Upper lobe of right lung (tissue), 1 donor: ENCODE measurements around the gene METTL1. TPM values are rescaled to one million over a fixed set of nuclear protein-coding genes. Genes with fewer than 3 reads are reported as not detected.

Experiments used
- ATAC-seq: fragments of 200-7000 bp; cut with Tn5 transposase; one replicate; pipeline ENCODE4 v1.9.1; 2020; ENCODE audit warnings: mild to moderate bottlenecking, moderate library complexity
- DNase-seq: peaks from one replicate; pipeline ENCODE4 v3.0.0-alpha.2; 2020
- H3K27ac ChIP-seq: fragments of 200-600 bp; one replicate; pipeline ENCODE4 v1.8.0; 2022
- H3K27me3 ChIP-seq: fragments of 200-600 bp; one replicate; pipeline ENCODE4 v1.8.0; 2022; ENCODE audit warnings: mild to moderate bottlenecking
- H3K36me3 ChIP-seq: fragments of 200-600 bp; one replicate; pipeline ENCODE4 v1.8.0; 2022
- H3K4me1 ChIP-seq: fragments of 200-600 bp; one replicate; pipeline ENCODE4 v1.8.0; 2022
- H3K4me3 ChIP-seq: fragments of 200-600 bp; one replicate; pipeline ENCODE4 v1.8.0; 2022; ENCODE audit warnings: mild to moderate bottlenecking
- H3K9me3 ChIP-seq: fragments of 200-600 bp; one replicate; pipeline ENCODE4 v1.8.0; 2022
- CTCF ChIP-seq: fragments of 200-600 bp; IDR thresholded peaks from one replicate; pipeline ENCODE4 v1.8.0; 2022; ENCODE audit warnings: antibody characterized with exemption
- intact Hi-C: fragments of 100-400 bp; cut with DNase I; formaldehyde crosslinking; loops from one replicate; pipeline ENCODE4 v1.11.0; 2022
- microRNA-seq: library from miRNA; unstranded; fragments of <30 nt; microRNA quantifications from one replicate; pipeline ENCODE4 v1.2.0, GENCODE V29; 2020; ENCODE audit warnings: borderline microRNAs expressed
- total RNA-seq: library from RNA; stranded (reverse); fragmentation: NEBNext Ultra II Directional; extraction: Animal tissue kit (Norgen Biotek cat#: 25700); gene quantifications from one replicate; pipeline ENCODE4 v1.2.1, GENCODE V29; 2021
- donor health status: DM: no; HTN: yes; CAD: no; lungs with severe emphysema.

METTL1 gene
- total RNA-seq, 1 donor from 2014 or later = 26.9 TPM

GRCh38 chr12:57718641-57719528 lies 53.0 kb downstream of the METTL1 start:
- DNase-seq (no peak), ATAC-seq (no peak)
- no peak overlapping the region for H3K4me3 ChIP-seq
- H3K27me3 ChIP-seq = no peaks in the 10 kb centered on the region
- intact Hi-C loops = no loop called here
- no peaks in the 10 kb centered on the region for H3K4me1 ChIP-seq
- peaks cover 74% of the 10 kb centered on the region for H3K36me3 ChIP-seq
- no peak for TF ChIP-seq CTCF
- H3K9me3 ChIP-seq = no peaks in the 10 kb centered on the region
- no peak overlapping the region for H3K27ac ChIP-seq

Small RNA genes within 50 kb of the gene (microRNA-seq; reads per million reads assigned to microRNA genes)
- not detected for gene MIR6759

Other genes with a start within 250 kb of the METTL1 start
- gene MBD6, start 249.3 kb downstream of the METTL1 start, total RNA-seq = 85.8 TPM
- 90.7 TPM for gene DCTN2, start 224.9 kb downstream of the METTL1 start, total RNA-seq
- gene KIF5A, start 222.1 kb downstream of the METTL1 start, total RNA-seq = 0.14 TPM
- gene PIP4K2C, start 180.9 kb downstream of the METTL1 start, total RNA-seq = 31.0 TPM
- 26.0 TPM for gene DTX3, start 167.3 kb downstream of the METTL1 start, total RNA-seq
- gene ARHGEF25, start 160.7 kb downstream of the METTL1 start, total RNA-seq = 16.3 TPM
- 0.93 TPM for gene B4GALNT1, start 138.9 kb downstream of the METTL1 start, total RNA-seq
- 263 TPM for gene OS9, start 78.0 kb downstream of the METTL1 start, total RNA-seq
- gene AGAP2, start 33.4 kb downstream of the METTL1 start, total RNA-seq = 5.4 TPM
- 39.9 TPM for gene TSPAN31, start 27.1 kb downstream of the METTL1 start, total RNA-seq
- gene CDK4, start 19.8 kb downstream of the METTL1 start, total RNA-seq = 77.6 TPM
- gene MARCHF9, start 17.0 kb downstream of the METTL1 start, total RNA-seq = 21.2 TPM
- gene CYP27B1, start 5.0 kb downstream of the METTL1 start, total RNA-seq = 2.0 TPM
- 8.0 TPM for gene EEF1AKMT3, start 509 bp upstream of the METTL1 start, total RNA-seq
- 24.3 TPM for gene TSFM, start 10.7 kb upstream of the METTL1 start, total RNA-seq
- 11.3 TPM for gene AVIL, start 46.6 kb upstream of the METTL1 start, total RNA-seq
- 217 TPM for gene CTDSP2, start 74.6 kb upstream of the METTL1 start, total RNA-seq
- gene ATP23, start 169.5 kb upstream of the METTL1 start, total RNA-seq = 6.2 TPM